BJ (cell line): ENCODE measurements around the gene TRIM17. TPM values are rescaled to one million over a fixed set of nuclear protein-coding genes. Genes with fewer than 3 reads are reported as not detected.

Experiments used
- CTCF ChIA-PET: fragments of 350-600 bp; formaldehyde crosslinking; extraction: SDS; loops from one replicate; lab custom pipeline; 2021; ENCODE audit warnings: antibody characterized with exemption, inconsistent platforms; lab: Yijun Ruan, JAX
- POLR2A ChIA-PET: fragments of 300-600 bp; sonication (Branson Sonifier 250); formaldehyde crosslinking; extraction: SDS; loops from one replicate; lab custom pipeline; 2021; ENCODE audit warnings: antibody characterized with exemption; lab: Charles Lee
- DNase-seq: peaks from one replicate; pipeline ENCODE4 v3.0.0-alpha.2; 2011; ENCODE audit warnings: low read depth
- H3K27me3 ChIP-seq: 2 replicates; pipeline ENCODE4 v1.6.0; 2011; ENCODE audit warnings: low read length; ENCODE audit not compliant: control insufficient read depth, insufficient read depth
- H3K36me3 ChIP-seq: 2 replicates; pipeline ENCODE4 v1.5.1; 2011; ENCODE audit warnings: low read length; ENCODE audit not compliant: control insufficient read depth, insufficient read depth
- H3K4me3 ChIP-seq: 2 replicates; pipeline ENCODE4 v1.5.1; 2011; ENCODE audit warnings: low read depth, mild to moderate bottlenecking, control low read depth, low read length
- CTCF ChIP-seq: IDR thresholded peaks from 2 replicates; pipeline ENCODE4 v1.5.1; 2011; ENCODE audit warnings: low read depth, mild to moderate bottlenecking, control low read depth, inconsistent platforms, low read length, moderate library complexity; ENCODE audit not compliant: insufficient read depth
- polyA plus RNA-seq: library from polyadenylated mRNA; depleted of rRNA; stranded (reverse); fragments of >200 nt; gene quantifications from 2 replicates; pipeline ENCODE4 v1.2.3, GENCODE V29; 2011

The TRIM17 gene
- polyA plus RNA-seq, 1 experiment, result 0.55 TPM

DNA sequence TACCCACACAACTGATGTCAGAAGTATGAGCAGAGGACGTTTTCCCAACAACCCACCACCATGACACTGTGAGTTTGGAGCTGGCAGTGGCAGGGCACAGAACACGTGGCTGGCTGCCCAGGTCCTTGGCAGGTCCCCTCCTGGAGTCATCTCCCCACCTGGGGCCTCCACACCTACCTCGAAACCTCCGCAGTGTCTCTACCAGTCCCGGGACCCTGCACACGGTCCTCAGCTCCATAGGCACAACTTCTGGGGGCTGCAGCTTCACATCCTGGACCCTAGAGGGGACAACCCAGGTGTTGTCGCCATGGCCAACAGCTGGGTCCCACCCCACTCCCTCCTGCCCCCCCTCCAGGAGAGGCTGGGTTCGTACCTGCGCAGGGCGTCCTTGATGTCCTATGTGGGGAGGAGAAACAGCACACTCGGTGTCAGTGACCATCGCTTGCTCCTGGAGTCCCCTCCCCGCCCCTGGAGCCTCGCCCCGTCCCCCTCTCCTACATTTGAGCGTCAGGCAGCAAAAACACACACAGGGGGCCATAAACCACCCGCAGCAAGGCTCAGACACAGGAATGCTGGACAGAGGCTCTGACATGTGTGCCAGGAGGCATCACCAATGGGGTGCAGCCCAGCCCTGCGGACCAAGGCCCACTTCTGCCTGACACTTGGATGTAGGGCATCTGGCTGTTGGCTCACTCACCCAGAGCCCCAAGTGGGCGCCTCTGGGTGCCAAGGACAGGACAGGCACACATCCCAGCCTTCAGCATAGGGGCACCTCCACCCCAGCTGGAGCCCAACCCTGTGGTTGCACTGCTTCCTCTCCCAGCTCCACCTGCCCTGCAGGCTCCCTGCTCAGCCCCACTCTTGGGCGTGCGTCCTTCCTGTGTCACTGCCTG is 19.6 kb downstream of the TRIM17 start:
- Histone ChIP-seq H3K27me3 (no peaks in the 10 kb centered on the region), H3K4me3 (no peak overlapping the region), H3K36me3 (peaks cover 42% of the 10 kb centered on the region)
- ChIA-PET POLR2A (no interaction called here), CTCF (interaction anchor here (4.3 kb wide), 1 partner anchor 8 kb away, joined by 21 read pairs; the partner anchor contains the start of gene TRIM11)
- no peak for DNase-seq
- no peak for TF ChIP-seq CTCF

DNA sequence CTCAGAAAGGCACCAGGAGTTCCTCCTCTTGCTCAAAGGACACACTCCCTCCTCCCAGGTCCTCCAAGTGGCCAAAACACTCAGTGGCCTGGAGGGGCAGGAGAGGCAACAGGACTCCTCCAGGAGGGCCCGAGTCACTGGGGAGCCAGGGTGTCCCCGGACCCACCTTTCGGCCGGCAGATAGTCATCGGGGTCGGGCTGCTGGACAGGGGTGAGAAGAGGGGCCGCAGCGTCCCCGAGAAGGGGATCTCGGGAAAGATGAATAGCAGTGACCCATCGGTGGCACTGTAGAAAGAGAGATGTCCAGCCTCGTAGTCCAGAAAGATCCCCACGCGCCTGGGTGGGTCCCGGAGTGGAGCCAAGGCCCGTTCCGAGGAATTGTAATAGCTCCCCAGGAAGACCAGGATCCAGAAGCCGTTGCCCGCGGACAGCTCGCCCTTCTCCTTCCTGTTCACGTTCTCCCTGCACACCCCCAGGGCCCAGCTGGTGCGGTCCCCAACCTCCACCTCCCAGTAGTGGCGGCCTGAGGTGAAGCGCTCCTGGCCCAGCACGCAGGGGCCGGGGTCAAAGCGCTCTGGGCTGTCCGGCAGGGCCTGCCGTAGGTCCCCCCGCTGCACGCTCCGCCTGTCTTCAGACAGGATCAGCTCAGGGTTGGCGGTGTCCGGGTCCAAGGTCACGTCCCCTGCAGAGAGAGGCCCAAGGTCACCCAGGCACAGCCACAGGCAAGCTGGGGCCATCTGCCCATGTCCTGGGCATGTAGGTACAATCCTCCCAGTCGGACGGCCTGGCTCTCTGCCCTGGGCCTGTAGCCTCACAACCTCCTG is 21.9 kb downstream of the TRIM17 start:
- no peak for TF ChIP-seq CTCF
- Histone ChIP-seq H3K36me3 (peaks cover 30% of the 10 kb centered on the region), H3K27me3 (no peaks in the 10 kb centered on the region), H3K4me3 (no peak overlapping the region)
- POLR2A ChIA-PET, result no interaction called here
- DNase-seq, result no peak
- CTCF ChIA-PET, result interaction anchor here (0.7 to 4.3 kb wide), 3 partner anchors 11 to 47 kb away, joined by 3 to 21 read pairs (median 3); partner anchors contain the start of gene TRIM11

DNA sequence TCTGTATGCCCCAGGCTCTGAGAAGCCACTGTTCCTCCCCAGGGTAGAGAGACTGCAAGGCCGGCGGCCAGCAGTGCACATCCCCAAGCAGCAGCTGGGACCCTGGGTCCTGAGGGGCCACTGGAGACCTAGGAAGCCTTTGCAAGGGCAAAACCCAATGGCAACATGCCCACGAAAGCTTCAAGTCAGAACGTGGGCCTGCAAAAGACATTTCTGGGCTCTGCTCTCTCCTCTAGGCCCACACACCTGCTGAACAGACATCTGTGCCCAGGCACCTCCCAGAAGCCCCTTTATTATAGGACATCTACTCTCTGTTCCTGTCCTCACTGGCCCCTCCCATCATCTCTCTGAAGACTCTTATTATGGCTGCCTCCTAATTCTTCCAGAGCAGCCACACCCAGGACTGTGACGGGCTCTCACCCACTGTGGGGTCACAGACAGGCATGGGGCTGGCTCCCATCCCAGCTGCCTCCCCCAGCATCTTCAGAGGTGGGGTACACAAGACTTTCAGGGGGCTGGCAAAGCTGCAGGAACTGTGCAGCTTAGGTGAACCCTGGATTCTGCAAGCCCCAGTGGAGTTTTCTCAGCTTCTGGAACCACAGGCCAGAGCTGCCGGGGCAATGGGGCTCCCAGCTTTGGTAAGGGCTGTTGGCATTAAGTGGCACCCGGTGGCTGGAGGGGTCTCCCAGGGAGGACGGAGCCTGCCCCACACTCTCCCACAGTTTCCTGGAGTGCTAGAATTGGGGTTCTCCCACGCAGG is 22.7 kb downstream of the TRIM17 start:
- no peak for DNase-seq
- TF ChIP-seq CTCF, result no peak
- H3K36me3 ChIP-seq, result peaks cover 28% of the 10 kb centered on the region
- CTCF ChIA-PET, result interaction anchor here (0.8 to 4.3 kb wide), 20 partner anchors 9 to 395 kb away, joined by 3 to 21 read pairs (median 4); partner anchors contain the start of gene TRIM11
- no peaks in the 10 kb centered on the region for H3K27me3 ChIP-seq
- POLR2A ChIA-PET, result interaction anchor here (0.8 kb wide), 1 partner anchor 304 kb away, joined by 3 read pairs; no protein-coding TSS in a partner anchor
- no peak overlapping the region for H3K4me3 ChIP-seq

GRCh38 chr1:228393268-228393701 is 23.4 kb downstream of the TRIM17 start:
- Histone ChIP-seq H3K27me3 (no peaks in the 10 kb centered on the region), H3K4me3 (no peak overlapping the region), H3K36me3 (peaks cover 26% of the 10 kb centered on the region)
- peak; percentile 26 for DNase-seq
- POLR2A ChIA-PET, result interaction anchor here (0.8 kb wide), 1 partner anchor 304 kb away, joined by 3 read pairs; no protein-coding TSS in a partner anchor
- peak; percentile 78 for TF ChIP-seq CTCF
- CTCF ChIA-PET, result interaction anchor here (0.8 to 4.3 kb wide), 24 partner anchors 8 to 394 kb away, joined by 3 to 21 read pairs (median 4); partner anchors contain the start of gene TRIM11
